H1 (cell line): ENCODE measurements around the gene NACAD.

ENCODE experiments used
- POLR2A ChIP-seq, 2 experiments: IDR thresholded peaks; 1 replicate in 1 of 2; 2 replicates in 1 of 2; pipeline ENCODE4 v1.6.1; 2011; ENCODE audit warnings: low read depth in 2 of 2, low read length in 2 of 2, mild to moderate bottlenecking in 2 of 2; ENCODE audit errors: control extremely low read depth in 1 of 2
- RFX5 ChIP-seq: IDR thresholded peaks from 2 replicates; pipeline ENCODE4 v1.6.1; 2011; ENCODE audit warnings: low read depth, low read length, improper control_type of control experiment, borderline replicate concordance
- TF ChIP-seq, protein P1 (sequence below), 3 experiments: IDR thresholded peaks; 1 replicate in 2 of 3; 2 replicates in 1 of 3; pipeline versions ENCODE4 v1.5.1 to v1.6.1; 2011; ENCODE audit warnings: low read length in 3 of 3, mild to moderate bottlenecking in 3 of 3, inconsistent platforms in 2 of 3, low read depth in 1 of 3, moderate library complexity in 1 of 3; ENCODE audit not compliant: insufficient read depth in 1 of 3; ENCODE audit errors: control extremely low read depth in 1 of 3

- TF ChIP-seq POLR2A (IDR thresholded peaks at IDR 0.05; ENCODE audit: control extremely low read depth in 1 of 2, low read depth in 2 of 2, low read length in 2 of 2) (no peak), RFX5 (no peak)
- TF ChIP-seq, protein P1, sequence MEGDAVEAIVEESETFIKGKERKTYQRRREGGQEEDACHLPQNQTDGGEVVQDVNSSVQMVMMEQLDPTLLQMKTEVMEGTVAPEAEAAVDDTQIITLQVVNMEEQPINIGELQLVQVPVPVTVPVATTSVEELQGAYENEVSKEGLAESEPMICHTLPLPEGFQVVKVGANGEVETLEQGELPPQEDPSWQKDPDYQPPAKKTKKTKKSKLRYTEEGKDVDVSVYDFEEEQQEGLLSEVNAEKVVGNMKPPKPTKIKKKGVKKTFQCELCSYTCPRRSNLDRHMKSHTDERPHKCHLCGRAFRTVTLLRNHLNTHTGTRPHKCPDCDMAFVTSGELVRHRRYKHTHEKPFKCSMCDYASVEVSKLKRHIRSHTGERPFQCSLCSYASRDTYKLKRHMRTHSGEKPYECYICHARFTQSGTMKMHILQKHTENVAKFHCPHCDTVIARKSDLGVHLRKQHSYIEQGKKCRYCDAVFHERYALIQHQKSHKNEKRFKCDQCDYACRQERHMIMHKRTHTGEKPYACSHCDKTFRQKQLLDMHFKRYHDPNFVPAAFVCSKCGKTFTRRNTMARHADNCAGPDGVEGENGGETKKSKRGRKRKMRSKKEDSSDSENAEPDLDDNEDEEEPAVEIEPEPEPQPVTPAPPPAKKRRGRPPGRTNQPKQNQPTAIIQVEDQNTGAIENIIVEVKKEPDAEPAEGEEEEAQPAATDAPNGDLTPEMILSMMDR (IDR thresholded peaks at IDR 0.05; ENCODE audit: control extremely low read depth in 1 of 3, insufficient read depth in 1 of 3, low read depth in 1 of 3, low read length in 3 of 3), result no peak
Measured at GRCh38 chr7:45048748-45049147, 40.0 kb downstream of the NACAD start.
